OCI-LY3 (cell line): Measurements from ENCODE around the gene DHX9.

Experiments
- EZH2phosphoT487 ChIP-seq: fragments of 200-600 bp; shearing (Covaris generic); IDR thresholded peaks from 2 replicates; pipeline ENCODE4 v1.6.1; 2018; ENCODE audit warnings: antibody characterized with exemption, mixed run types, low read depth
- TF ChIP-seq, protein P1 (sequence below): fragments of 200-600, 300-600 bp; sonication (generic); IDR thresholded peaks from 2 replicates; pipeline ENCODE4 v1.5.1; 2014; ENCODE audit warnings: antibody characterized with exemption, low read length, low read depth

DNA sequence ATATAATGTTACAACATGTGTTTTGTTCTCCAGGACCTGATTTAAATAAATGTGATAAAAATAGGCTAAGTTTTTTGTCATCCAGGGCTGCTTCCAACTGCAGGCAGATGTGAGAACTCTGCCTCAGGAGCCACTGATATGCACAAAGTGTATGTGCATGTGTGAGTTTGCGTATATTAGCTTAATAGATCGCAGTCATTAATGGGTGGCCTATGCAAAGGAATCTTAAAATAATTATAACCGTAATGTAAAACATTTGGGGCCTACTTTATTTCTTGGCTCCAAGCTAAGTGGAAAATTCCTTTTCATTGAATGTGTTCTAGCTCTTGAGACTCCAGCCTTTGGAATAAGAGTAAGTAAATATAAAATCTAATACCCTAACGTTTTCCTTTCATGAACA, 16.8 kb downstream of the DHX9 start:
- TF ChIP-seq, protein P1, sequence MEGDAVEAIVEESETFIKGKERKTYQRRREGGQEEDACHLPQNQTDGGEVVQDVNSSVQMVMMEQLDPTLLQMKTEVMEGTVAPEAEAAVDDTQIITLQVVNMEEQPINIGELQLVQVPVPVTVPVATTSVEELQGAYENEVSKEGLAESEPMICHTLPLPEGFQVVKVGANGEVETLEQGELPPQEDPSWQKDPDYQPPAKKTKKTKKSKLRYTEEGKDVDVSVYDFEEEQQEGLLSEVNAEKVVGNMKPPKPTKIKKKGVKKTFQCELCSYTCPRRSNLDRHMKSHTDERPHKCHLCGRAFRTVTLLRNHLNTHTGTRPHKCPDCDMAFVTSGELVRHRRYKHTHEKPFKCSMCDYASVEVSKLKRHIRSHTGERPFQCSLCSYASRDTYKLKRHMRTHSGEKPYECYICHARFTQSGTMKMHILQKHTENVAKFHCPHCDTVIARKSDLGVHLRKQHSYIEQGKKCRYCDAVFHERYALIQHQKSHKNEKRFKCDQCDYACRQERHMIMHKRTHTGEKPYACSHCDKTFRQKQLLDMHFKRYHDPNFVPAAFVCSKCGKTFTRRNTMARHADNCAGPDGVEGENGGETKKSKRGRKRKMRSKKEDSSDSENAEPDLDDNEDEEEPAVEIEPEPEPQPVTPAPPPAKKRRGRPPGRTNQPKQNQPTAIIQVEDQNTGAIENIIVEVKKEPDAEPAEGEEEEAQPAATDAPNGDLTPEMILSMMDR, result no peak
- no peak for TF ChIP-seq EZH2phosphoT487
